GM18517 (cell line): Measurements from ENCODE around the gene TEX35.
"Not testable (repeated sequence)": the region's sequence is repeated elsewhere in the genome, so short reads cannot be mapped to it uniquely, and the experiment has no call there.

Experiments
- ATAC-seq: cut with Tn5 transposase; IDR thresholded peaks from one replicate; pipeline ENCODE4 v1.9.1; 2021; ENCODE audit warnings: mild to moderate bottlenecking, moderate library complexity; ENCODE audit not compliant: unreplicated experiment

The TEX35 gene

GRCh38 chr1:178494569-178494971 lies 18.3 kb upstream of the TEX35 start:
- no peak for ATAC-seq

GRCh38 chr1:178495158-178495557 lies 17.8 kb upstream of the TEX35 start:
- no peak for ATAC-seq

- no peak for ATAC-seq
Observed at GRCh38 chr1:178495741-178496409, 17.0 kb upstream of the TEX35 start.

GRCh38 chr1:178496410-178497135 lies 16.3 kb upstream of the TEX35 start, which contains the start of gene CLEC20A:
TSS of gene CLEC20A (minus strand) at chr1:178496964. CDS start at chr1:178496939, 25 bp downstream.
- ATAC-seq = no peak

GRCh38 chr1:178497903-178498478 lies 14.9 kb upstream of the TEX35 start:
- ATAC-seq = no peak

- no peak for ATAC-seq
Observed at GRCh38 chr1:178498896-178499675, 13.8 kb upstream of the TEX35 start.

GRCh38 chr1:178500091-178500770 lies 12.7 kb upstream of the TEX35 start:
- no peak for ATAC-seq

- ATAC-seq = no peak
Observed at GRCh38 chr1:178500936-178501554, 11.9 kb upstream of the TEX35 start.

GRCh38 chr1:178501705-178502329 lies 11.1 kb upstream of the TEX35 start:
- peak; percentile 80 for ATAC-seq

- no peak for ATAC-seq
Observed at GRCh38 chr1:178502330-178502714, 10.6 kb upstream of the TEX35 start.

- ATAC-seq = no peak
Observed at GRCh38 chr1:178502856-178503255, 10.1 kb upstream of the TEX35 start.

GRCh38 chr1:178503316-178503715 lies 9.6 kb upstream of the TEX35 start:
- ATAC-seq = not testable (repeated sequence)

- ATAC-seq = no peak
Observed at GRCh38 chr1:178503849-178504248, 9.1 kb upstream of the TEX35 start.

GRCh38 chr1:178504286-178504685 lies 8.6 kb upstream of the TEX35 start:
- no peak for ATAC-seq

GRCh38 chr1:178506177-178506576 lies 6.7 kb upstream of the TEX35 start:
- no peak for ATAC-seq

- no peak for ATAC-seq
Observed at GRCh38 chr1:178506669-178507068, 6.2 kb upstream of the TEX35 start.

- ATAC-seq = no peak
Observed at GRCh38 chr1:178509414-178510007, 3.4 kb upstream of the TEX35 start.

GRCh38 chr1:178510155-178510554 lies 2.8 kb upstream of the TEX35 start:
- ATAC-seq = no peak

- ATAC-seq = no peak
Observed at GRCh38 chr1:178513278-178513983, 522 bp downstream of the TEX35 start.
